Measurements from ENCODE around the gene CCDC57.
A peak's percentile ranks its signal among the peaks of the same experiment; 100 is the strongest.

The CCDC57 gene

DNA sequence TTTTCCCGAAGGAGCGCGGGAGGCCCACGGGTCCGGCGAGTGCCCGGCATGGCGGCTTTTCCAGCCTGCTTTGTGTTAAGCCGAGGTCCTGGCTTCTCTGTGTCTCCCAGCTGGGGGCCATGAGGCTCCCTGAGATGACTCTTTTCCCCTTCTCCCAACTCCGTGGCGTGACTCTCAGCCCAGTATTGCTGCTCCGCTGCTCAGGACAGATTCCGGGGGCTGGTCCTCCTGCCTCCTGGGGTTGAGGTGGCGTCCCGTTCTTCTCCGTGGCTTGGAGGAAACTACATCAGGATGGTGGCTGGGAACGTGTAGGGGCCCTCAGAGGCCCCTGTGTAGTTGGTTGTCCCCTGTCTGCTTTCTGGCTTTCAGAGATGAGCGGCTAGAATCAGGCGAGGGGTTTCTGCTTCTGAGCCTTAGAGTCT is 160.0 kb downstream of the CCDC57 start:
- Histone ChIP-seq H3K36me3 (ENCODE audit: insufficient read depth, low read length) (peaks cover 62% of the 10 kb centered on the region), H3K4me3 (ENCODE audit: low read length) (peak overlapping the region; percentile 93), H2AFZ (ENCODE audit: low read depth, low read length) (no peak overlapping the region), H3K27me3 (ENCODE audit: insufficient read depth, low read length) (no peaks in the 10 kb centered on the region), H3K4me1 (ENCODE audit: insufficient read depth, low read length) (peaks cover 19% of the 10 kb centered on the region), H3K9me3 (ENCODE audit: low read length) (no peaks in the 10 kb centered on the region)

DNA sequence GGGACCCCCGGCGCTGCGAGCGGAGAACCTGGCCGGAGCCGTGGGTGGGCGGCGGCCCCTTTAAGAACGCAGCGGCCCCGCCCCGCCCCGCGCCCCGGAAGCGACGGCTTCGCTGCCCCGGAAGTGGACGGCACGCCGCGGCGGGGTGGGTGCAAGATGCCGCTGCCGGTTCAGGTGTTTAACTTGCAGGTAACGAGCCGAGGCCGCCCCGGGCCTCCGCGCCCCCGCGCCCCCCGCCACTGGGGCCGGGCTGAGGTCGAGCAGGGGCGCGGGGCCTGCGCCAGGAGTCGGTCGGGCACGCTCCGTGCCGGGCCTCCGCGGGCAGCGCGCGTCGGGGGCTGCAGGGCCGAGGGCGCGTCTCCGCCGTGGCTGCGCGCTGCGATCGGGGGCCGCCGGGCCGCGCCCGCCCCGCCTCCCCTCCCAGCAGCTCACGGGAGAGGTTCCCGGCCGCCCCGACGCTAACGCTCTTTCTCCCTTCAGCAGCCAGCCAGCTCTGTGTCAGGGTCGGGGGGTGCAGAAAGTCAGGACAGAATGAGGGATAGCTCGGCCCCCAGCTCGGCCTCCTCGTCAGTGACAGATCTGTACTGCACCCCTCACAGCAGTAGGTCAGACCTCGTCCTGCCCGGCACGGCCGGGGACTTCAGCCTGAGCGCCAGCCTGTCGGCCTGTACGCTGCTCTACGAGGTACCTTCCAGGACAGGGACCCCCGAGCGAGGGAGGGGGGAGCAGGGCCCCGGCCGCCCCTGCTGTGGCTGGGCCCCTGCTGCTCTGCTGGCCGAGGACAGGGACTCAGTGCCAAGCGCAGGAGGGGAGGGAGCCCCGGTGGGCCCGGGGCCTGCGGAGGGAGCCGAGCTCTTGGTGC is 160.6 kb downstream of the CCDC57 start, which contains the start of the genes GPS1 and RFNG:
Gene GPS1, plus strand, starts transcription at position 123 of the 862 bp plus-strand sequence. Its CDS starts 34 bp downstream, at position 157.
Gene RFNG, minus strand, starts transcription at position 36 of the 862 bp plus-strand sequence. CDS start 45 bp downstream, outside the sequence.
- Histone ChIP-seq H3K4me3 (ENCODE audit: low read length) (peak within 1 kb of the TSS; percentile 93), H2AFZ (ENCODE audit: low read depth, low read length) (no peak within 1 kb of the TSS), H3K9me3 (ENCODE audit: low read length) (no peaks in the 10 kb centered on the region), H3K4me1 (ENCODE audit: insufficient read depth, low read length) (peaks cover 19% of the 10 kb centered on the region), H3K36me3 (ENCODE audit: insufficient read depth, low read length) (peaks cover 60% of the 10 kb centered on the region), H3K27me3 (ENCODE audit: insufficient read depth, low read length) (no peaks in the 10 kb centered on the region)

All from neuron (in vitro differentiated cells).